Left lung (tissue), 10 donors: ENCODE results near the gene BCL2L12. TPM values are rescaled to one million over a fixed set of nuclear protein-coding genes. Genes with fewer than 3 reads are reported as not detected.

ENCODE experiments used
- ATAC-seq: fragments of 200-7000 bp; cut with Tn5 transposase; one replicate; pipeline ENCODE4 v1.9.1; 2020; ENCODE audit warnings: moderate library complexity
- DNase-seq, 4 donors: peaks; one replicate each; pipeline ENCODE4 v3.0.0-alpha.2; 2013 to 2020
- H3K27ac ChIP-seq, 2 donors: fragments of 200-600 bp; sonication (generic) in 1 of 2; one replicate each; pipeline versions ENCODE4 v1.5.0 to v1.8.0; 2020 to 2021
- H3K27me3 ChIP-seq, 2 donors: fragments of 200-600 bp; sonication (generic) in 1 of 2; one replicate each; pipeline versions ENCODE4 v1.5.0 to v1.8.0; 2020 to 2021
- H3K36me3 ChIP-seq, 2 donors: fragments of 200-600 bp; sonication (generic) in 1 of 2; one replicate each; pipeline versions ENCODE4 v1.5.0 to v1.8.0; 2020 to 2021
- H3K4me1 ChIP-seq, 2 donors: fragments of 200-600 bp; one replicate each; pipeline ENCODE4 v1.8.0; 2021
- H3K4me3 ChIP-seq, 2 donors: fragments of 200-600 bp; sonication (generic) in 1 of 2; one replicate each; pipeline versions ENCODE4 v1.5.0 to v1.8.0; 2020 to 2021; ENCODE audit warnings: mild to moderate bottlenecking in 1 of 2
- H3K9me3 ChIP-seq, 2 donors: fragments of 200-600 bp; sonication (generic) in 1 of 2; one replicate each; pipeline versions ENCODE4 v1.5.0 to v1.8.0; 2020 to 2021
- intact Hi-C, 2 donors: fragments of 100-400 bp; cut with DNase I; formaldehyde crosslinking; loops; one replicate each; pipeline versions ENCODE4 v1.11.2 to v1.14.2; 2022
- polyA plus RNA-seq, 6 donors: library from polyadenylated mRNA; unstranded; fragments of 120-200 nt; gene quantifications; one replicate each; pipeline ENCODE4 v1.2.1, GENCODE V29; 2013; ENCODE audit not compliant: insufficient read length in 6 of 6
- total RNA-seq, 2 donors: library from RNA; stranded (reverse); fragmentation: NEBNext Ultra II Directional; extraction: Animal tissue kit (Norgen Biotek cat#: 25700); gene quantifications; one replicate each; pipeline ENCODE4 v1.2.1, GENCODE V29; 2021
- TF ChIP-seq, protein P1 (sequence below), 2 donors: fragments of 200-600 bp; sonication (generic) in 1 of 2; IDR thresholded peaks; one replicate each; pipeline versions ENCODE4 v1.5.0 to v1.8.0; 2021; ENCODE audit warnings: antibody characterized with exemption in 2 of 2
- donor health status: DM: no; HTN: yes; CAD: no.
- donor health status: DM: no; HTN: no; CAD: no.

Gene BCL2L12
- total and polyA plus RNA-seq, 8 donors: 20.6 to 30.1 (median 26.0) TPM

DNA sequence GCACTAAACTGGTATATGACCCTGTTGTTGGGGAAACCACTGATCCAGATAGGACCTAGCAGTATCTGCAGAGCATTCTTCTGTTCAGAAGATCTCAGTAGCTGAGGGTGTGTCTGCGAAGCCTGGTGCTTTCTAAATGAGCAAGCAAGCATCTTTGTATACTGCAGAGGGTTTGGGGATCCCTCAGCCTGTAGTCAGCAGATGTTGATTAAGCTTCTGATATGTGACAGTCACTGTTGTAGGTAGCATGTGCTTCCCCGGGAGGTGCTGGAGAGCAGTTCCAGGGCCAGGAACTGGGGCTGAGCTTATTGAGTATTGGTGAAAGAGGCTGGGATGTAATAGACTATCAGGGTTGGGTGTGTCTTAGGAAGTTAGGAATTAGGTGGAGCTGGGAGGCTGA lies 22.3 kb upstream of the BCL2L12 start:
- no peak for ATAC-seq
- H3K4me3 ChIP-seq: no peak overlapping the region
- H3K36me3 ChIP-seq: peaks cover 0 to 37% of the 10 kb centered on the region in 2 donors
- H3K9me3 ChIP-seq: no peaks in the 10 kb centered on the region
- TF ChIP-seq, protein P1, sequence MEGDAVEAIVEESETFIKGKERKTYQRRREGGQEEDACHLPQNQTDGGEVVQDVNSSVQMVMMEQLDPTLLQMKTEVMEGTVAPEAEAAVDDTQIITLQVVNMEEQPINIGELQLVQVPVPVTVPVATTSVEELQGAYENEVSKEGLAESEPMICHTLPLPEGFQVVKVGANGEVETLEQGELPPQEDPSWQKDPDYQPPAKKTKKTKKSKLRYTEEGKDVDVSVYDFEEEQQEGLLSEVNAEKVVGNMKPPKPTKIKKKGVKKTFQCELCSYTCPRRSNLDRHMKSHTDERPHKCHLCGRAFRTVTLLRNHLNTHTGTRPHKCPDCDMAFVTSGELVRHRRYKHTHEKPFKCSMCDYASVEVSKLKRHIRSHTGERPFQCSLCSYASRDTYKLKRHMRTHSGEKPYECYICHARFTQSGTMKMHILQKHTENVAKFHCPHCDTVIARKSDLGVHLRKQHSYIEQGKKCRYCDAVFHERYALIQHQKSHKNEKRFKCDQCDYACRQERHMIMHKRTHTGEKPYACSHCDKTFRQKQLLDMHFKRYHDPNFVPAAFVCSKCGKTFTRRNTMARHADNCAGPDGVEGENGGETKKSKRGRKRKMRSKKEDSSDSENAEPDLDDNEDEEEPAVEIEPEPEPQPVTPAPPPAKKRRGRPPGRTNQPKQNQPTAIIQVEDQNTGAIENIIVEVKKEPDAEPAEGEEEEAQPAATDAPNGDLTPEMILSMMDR (IDR thresholded peaks at IDR 0.05): no peak
- no peak overlapping the region for H3K27ac ChIP-seq
- intact Hi-C loops: no loop called here
- H3K4me1 ChIP-seq: peaks cover 22 to 43% of the 10 kb centered on the region in 2 donors
- H3K27me3 ChIP-seq: no peaks in the 10 kb centered on the region
- DNase-seq: no peak

DNA sequence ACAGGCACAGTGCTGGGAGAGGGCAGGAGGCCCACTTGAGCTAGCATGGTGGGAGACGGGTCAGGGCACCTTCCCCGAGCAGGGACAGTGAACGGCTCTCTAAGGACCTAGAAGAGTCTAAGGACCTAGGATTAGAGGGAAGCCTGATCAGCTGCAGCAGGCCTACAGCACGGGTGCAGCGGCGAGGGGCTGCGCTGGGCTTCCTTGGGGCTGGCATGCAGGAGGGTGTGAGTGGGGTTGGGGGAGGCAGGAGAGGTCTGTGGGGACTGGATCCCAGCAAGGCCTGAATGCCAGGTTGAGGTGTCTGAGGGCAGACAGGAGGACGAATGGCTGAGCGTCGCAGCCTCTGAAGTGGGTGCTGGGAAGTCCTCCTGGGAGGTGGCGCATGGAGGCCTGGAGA lies 20.1 kb upstream of the BCL2L12 start:
- Histone ChIP-seq H3K36me3 (peaks cover 0 to 59% of the 10 kb centered on the region in 2 donors), H3K4me3 (no peak overlapping the region), H3K27me3 (no peaks in the 10 kb centered on the region), H3K4me1 (peaks cover 15 to 32% of the 10 kb centered on the region in 2 donors), H3K9me3 (no peaks in the 10 kb centered on the region), H3K27ac (no peak overlapping the region)
- DNase-seq (no peak), ATAC-seq (no peak)
- TF ChIP-seq, protein P1 (IDR thresholded peaks at IDR 0.05): no peak
- intact Hi-C loops: no loop called here

DNA sequence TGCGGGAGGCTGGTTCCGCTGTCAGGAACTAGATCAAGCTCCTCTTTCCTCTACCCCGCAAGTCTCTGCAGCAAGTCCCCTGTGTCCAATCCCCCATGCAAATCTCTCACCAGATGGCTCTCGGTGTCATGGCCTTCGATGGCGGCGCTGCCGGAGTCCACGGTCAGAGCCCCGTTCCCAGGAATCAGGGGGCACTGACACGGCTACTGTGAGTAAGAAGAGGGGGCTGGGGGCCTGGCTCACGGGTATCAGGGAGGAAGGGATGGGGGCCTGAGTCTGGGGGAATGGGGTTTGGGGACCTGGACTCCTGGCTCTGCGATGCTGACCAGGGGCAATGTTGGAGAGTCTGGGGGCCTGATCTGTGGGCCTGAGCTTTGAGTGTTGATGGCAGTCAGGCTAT lies 19.7 kb upstream of the BCL2L12 start:
- peaks cover 0 to 62% of the 10 kb centered on the region in 2 donors for H3K36me3 ChIP-seq
- H3K4me3 ChIP-seq: no peak overlapping the region
- H3K27me3 ChIP-seq: no peaks in the 10 kb centered on the region
- no peaks in the 10 kb centered on the region for H3K9me3 ChIP-seq
- H3K27ac ChIP-seq: no peak overlapping the region
- TF ChIP-seq, protein P1 (IDR thresholded peaks at IDR 0.05): no peak
- DNase-seq (no peak), ATAC-seq (no peak)
- peaks cover 12 to 28% of the 10 kb centered on the region in 2 donors for H3K4me1 ChIP-seq
- intact Hi-C loops: no loop called here

DNA sequence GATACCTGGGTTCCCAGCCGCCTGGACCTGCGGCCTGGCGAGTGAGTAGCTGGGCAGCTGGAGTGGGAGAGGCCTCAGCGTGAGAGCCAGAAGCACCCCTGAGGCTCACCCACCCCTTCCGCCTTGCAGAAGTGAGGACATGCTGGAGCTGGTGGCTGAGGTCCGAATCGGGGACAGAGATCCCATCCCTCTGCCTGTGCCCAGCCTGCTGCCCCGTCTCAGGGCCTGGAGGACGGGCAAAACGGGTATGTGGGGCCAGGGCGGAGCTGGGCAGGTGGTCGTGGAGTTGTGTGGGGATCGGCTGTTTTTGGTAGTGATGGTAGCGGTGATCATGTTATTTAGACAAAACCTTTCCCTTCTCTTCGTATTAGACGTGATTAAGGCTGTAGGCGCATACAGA lies 19.1 kb upstream of the BCL2L12 start:
- ATAC-seq: no peak

DNA sequence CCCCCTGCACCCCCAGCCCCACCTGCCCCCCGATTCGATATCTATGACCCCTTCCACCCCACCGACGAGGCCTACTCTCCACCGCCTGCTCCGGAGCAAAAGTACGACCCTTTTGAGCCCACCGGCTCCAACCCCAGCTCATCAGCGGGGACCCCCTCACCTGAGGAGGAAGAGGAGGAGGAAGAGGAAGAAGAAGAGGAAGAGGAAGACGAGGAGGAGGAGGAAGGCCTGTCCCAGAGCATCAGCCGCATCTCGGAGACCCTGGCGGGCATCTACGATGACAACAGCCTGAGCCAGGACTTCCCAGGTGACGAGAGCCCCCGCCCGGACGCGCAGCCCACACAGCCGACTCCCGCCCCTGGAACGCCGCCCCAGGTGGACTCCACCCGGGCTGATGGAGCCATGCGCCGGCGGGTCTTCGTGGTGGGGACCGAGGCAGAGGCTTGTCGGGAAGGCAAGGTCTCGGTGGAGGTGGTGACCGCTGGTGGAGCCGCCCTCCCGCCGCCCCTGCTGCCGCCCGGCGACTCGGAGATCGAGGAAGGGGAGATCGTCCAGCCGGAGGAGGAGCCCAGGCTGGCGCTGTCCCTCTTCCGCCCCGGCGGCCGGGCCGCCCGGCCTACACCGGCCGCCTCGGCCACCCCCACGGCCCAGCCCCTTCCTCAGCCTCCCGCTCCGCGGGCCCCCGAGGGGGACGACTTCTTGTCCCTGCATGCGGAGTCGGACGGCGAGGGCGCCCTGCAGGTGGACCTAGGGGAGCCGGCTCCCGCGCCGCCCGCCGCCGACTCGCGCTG lies 14.5 kb upstream of the BCL2L12 start:
- no peaks in the 10 kb centered on the region for H3K4me1 ChIP-seq
- no peaks in the 10 kb centered on the region for H3K9me3 ChIP-seq
- no peak for DNase-seq
- intact Hi-C loops: no loop called here
- H3K27me3 ChIP-seq: no peaks in the 10 kb centered on the region
- H3K27ac ChIP-seq: no peak overlapping the region
- H3K36me3 ChIP-seq: peaks cover 0 to 96% of the 10 kb centered on the region in 2 donors
- ATAC-seq: no peak
- no peak overlapping the region for H3K4me3 ChIP-seq
- TF ChIP-seq, protein P1 (IDR thresholded peaks at IDR 0.05): no peak

More for the DNA sequence above, 19.1 kb upstream of the BCL2L12 start:
- H3K27me3 ChIP-seq: no peaks in the 10 kb centered on the region
- TF ChIP-seq, protein P1 (IDR thresholded peaks at IDR 0.05): no peak
- H3K4me1 ChIP-seq: peaks cover 10 to 23% of the 10 kb centered on the region in 2 donors
- no peak overlapping the region for H3K4me3 ChIP-seq
- peaks cover 0 to 68% of the 10 kb centered on the region in 2 donors for H3K36me3 ChIP-seq
- H3K27ac ChIP-seq: no peak overlapping the region
- no peaks in the 10 kb centered on the region for H3K9me3 ChIP-seq
- DNase-seq: no peak
- intact Hi-C loops: no loop called here
